ENCODE data around the gene GNG8. TPM values are rescaled to one million over a fixed set of nuclear protein-coding genes. Genes with fewer than 3 reads are reported as not detected.

Gene GNG8
- total RNA-seq, 1 experiment from 2014 or later = not detected

GRCh38 chr19:46586294-46586693 is 49.7 kb downstream of the GNG8 start:
- H3K56ac ChIP-seq (ENCODE audit: insufficient read length, low read depth, low read length) = no peak overlapping the region
- no peak overlapping the region for H3K23ac ChIP-seq (ENCODE audit: insufficient read length, low read depth, low read length)
- no peaks in the 10 kb centered on the region for H3K4me1 ChIP-seq (ENCODE audit: insufficient read depth, low read length)
- no peak for DNase-seq
- no peaks in the 10 kb centered on the region for H4K20me1 ChIP-seq (ENCODE audit: control insufficient read depth, insufficient read depth, insufficient read length)
- H3K36me3 Mint-ChIP-seq (ENCODE audit: insufficient read depth in 1 of 3, low read depth in 3 of 3) = no peaks in the 10 kb centered on the region
- H3K4me3 Mint-ChIP-seq = no peak overlapping the region
- no peaks in the 10 kb centered on the region for H3K27me3 ChIP-seq (ENCODE audit: insufficient read depth, low read length)
- H3K27me3 Mint-ChIP-seq (ENCODE audit: low read depth) = peaks cover 17% of the 10 kb centered on the region
- no peak overlapping the region for H3K14ac ChIP-seq (ENCODE audit: insufficient read depth, low read length)
- no peak overlapping the region for H2AFZ ChIP-seq (ENCODE audit: low read length)
- H2BK20ac ChIP-seq (ENCODE audit: low read depth, low read length, poor library complexity, severe bottlenecking) = no peak overlapping the region
- H3T11ph ChIP-seq (ENCODE audit: low read length) = no peak overlapping the region
- TF ChIP-seq CTCF (conservative IDR thresholded peaks at IDR 0.05) = no peak
- H3K79me1 ChIP-seq (ENCODE audit: insufficient read depth, low read depth, low read length, poor library complexity, severe bottlenecking) = no peaks in the 10 kb centered on the region
- H2BK15ac ChIP-seq (ENCODE audit: low read depth, low read length) = no peak overlapping the region
- H3K79me2 ChIP-seq (ENCODE audit: insufficient read depth, low read length) = no peaks in the 10 kb centered on the region
- no peak overlapping the region for H2BK5ac ChIP-seq (ENCODE audit: insufficient read length, low read length)
- no peak overlapping the region for H2BK12ac ChIP-seq (ENCODE audit: insufficient read length, low read depth, low read length)
- H3K27ac ChIP-seq (ENCODE audit: insufficient read length, low read depth, low read length) = no peak overlapping the region
- no peak overlapping the region for H2BK120ac ChIP-seq (ENCODE audit: low read depth, low read length, poor library complexity, severe bottlenecking)
- H3K4ac ChIP-seq (ENCODE audit: low read depth, low read length) = no peak overlapping the region
- no peaks in the 10 kb centered on the region for H3K23me2 ChIP-seq (ENCODE audit: insufficient read length, low read depth, low read length, poor library complexity, severe bottlenecking)
- no peak overlapping the region for H3K27ac Mint-ChIP-seq
- no peak overlapping the region for H3K9ac ChIP-seq (ENCODE audit: extremely low read depth, insufficient read length, low read length)
- no peaks in the 10 kb centered on the region for H3K9me3 Mint-ChIP-seq
- H4K91ac ChIP-seq (ENCODE audit: insufficient read length, low read depth, low read length) = no peak overlapping the region
- no CpG with 5 or more reads among the region's 4 CpGs for WGBS (ENCODE audit: extremely low coverage, insufficient read length, low lambda C conversion rate)
- H3K18ac ChIP-seq (ENCODE audit: insufficient read length, low read depth, low read length) = no peak overlapping the region
- H4K5ac ChIP-seq (ENCODE audit: insufficient read length, low read depth, low read length) = no peak overlapping the region
- H3K9me3 ChIP-seq (ENCODE audit: control insufficient read depth, low read depth, low read length) = no peaks in the 10 kb centered on the region
- no peaks in the 10 kb centered on the region for H3K4me1 Mint-ChIP-seq
- no peak overlapping the region for H3K4me2 ChIP-seq (ENCODE audit: insufficient read depth, insufficient read length, low read length)
- no peak overlapping the region for H4K8ac ChIP-seq (replicated peaks; ENCODE audit: insufficient read length, low read depth, low read length)
- no peak overlapping the region for H2AK5ac ChIP-seq (ENCODE audit: insufficient read length, low read length)
